Raji (cell line): ENCODE measurements around the gene ESYT1.

Experiments used
- POLR2A ChIP-seq: IDR thresholded peaks from 2 replicates; pipeline ENCODE4 v1.6.1; 2011; ENCODE audit warnings: low read depth, low read length, control low read depth; ENCODE audit not compliant: insufficient read depth

Gene ESYT1

GRCh38 chr12:56178347-56178746 is 50.3 kb downstream of the ESYT1 start:
- TF ChIP-seq POLR2A, result no peak

- TF ChIP-seq POLR2A, result no peak
Measured at GRCh38 chr12:56186957-56187356, 58.9 kb downstream of the ESYT1 start.

GRCh38 chr12:56188131-56188777 is 60.2 kb downstream of the ESYT1 start:
- TF ChIP-seq POLR2A, result no peak

- no peak; the same call in 1 of the 2 replicates for TF ChIP-seq POLR2A
Measured at GRCh38 chr12:56188778-56189098, 60.7 kb downstream of the ESYT1 start.

- TF ChIP-seq POLR2A, result peak; percentile 57
Measured at GRCh38 chr12:56189099-56189917, 61.2 kb downstream of the ESYT1 start, which contains the start of gene SMARCC2. Gene SMARCC2, minus strand, starts transcription at chr12:56189483. Its CDS starts 22 bp downstream, at chr12:56189461.

- TF ChIP-seq POLR2A, result peak; percentile 37
Measured at GRCh38 chr12:56189918-56190694, 62.0 kb downstream of the ESYT1 start.

GRCh38 chr12:56190695-56191155 is 62.7 kb downstream of the ESYT1 start:
- no peak for TF ChIP-seq POLR2A

GRCh38 chr12:56192582-56192981 is 64.5 kb downstream of the ESYT1 start:
- TF ChIP-seq POLR2A, result no peak

GRCh38 chr12:56193025-56193578 is 65.0 kb downstream of the ESYT1 start:
- no peak for TF ChIP-seq POLR2A
